Activated T-helper 2 cell treated with anti-CD3 and anti-CD28 coated beads, Interferon-gamma antibody, Interleukin-2, Interleukin-4, amounts not matched to agents 10 μg/mL and 5 μg/mL and 100 μg/mL, durations not matched to agents 14 hours and 24 hours and 36 hours (primary cell): ENCODE measurements around the gene EMILIN3. TPM values are rescaled to one million over a fixed set of nuclear protein-coding genes. Genes with fewer than 3 reads are reported as not detected.

Source experiments
- DNase-seq: peaks from one replicate; pipeline ENCODE4 v3.0.0; 2021; ENCODE audit warnings: low spot score
- H3K27ac Mint-ChIP-seq: one replicate; pipeline ENCODE4 v1.8.0; 2021; ENCODE audit warnings: mixed read lengths
- H3K27me3 Mint-ChIP-seq: one replicate; pipeline ENCODE4 v1.8.0; 2021; ENCODE audit warnings: low read depth, mixed read lengths
- H3K36me3 Mint-ChIP-seq: one replicate; pipeline ENCODE4 v1.8.0; 2021; ENCODE audit warnings: low read depth, mixed read lengths
- H3K4me1 Mint-ChIP-seq: one replicate; pipeline ENCODE4 v1.8.0; 2021; ENCODE audit warnings: low read depth, mixed read lengths
- H3K4me3 Mint-ChIP-seq: one replicate; pipeline ENCODE4 v1.8.0; 2021; ENCODE audit warnings: low read depth, mild to moderate bottlenecking, moderate library complexity, mixed read lengths
- H3K9me3 Mint-ChIP-seq: one replicate; pipeline ENCODE4 v1.8.0; 2021; ENCODE audit warnings: mixed read lengths
- intact Hi-C: fragments of 100-400 bp; cut with micrococcal nuclease; formaldehyde crosslinking; loops from one replicate; pipeline ENCODE4 v1.15.1; 2023
- total RNA-seq: library from RNA; stranded (reverse); gene quantifications from 2 replicates; pipeline ENCODE4 v1.2.3, GENCODE V29; 2022

EMILIN3 gene
- total RNA-seq, 1 donor from 2014 or later, result not detected

DNA sequence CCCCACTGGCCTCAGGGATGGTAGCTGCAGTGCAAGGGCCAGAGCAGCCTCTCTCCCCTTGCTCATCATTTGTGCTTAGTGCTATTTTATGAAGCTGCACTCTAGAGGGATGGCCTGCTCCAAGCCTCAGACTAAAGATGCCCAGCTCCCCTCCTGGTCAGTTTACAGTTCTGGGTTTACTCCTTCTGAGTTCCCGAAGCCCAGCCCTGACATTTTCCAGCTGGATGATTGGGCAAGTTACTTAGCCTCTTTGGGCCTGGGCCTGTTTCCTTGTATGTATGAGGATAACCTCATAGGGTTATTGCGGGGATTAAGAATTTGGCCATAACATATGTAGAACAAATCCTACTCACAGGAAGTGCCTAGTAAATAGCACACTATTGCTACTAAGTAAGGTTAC lies 31.8 kb upstream of the EMILIN3 start:
- H3K27me3 Mint-ChIP-seq, result no peaks in the 10 kb centered on the region
- no peak for DNase-seq
- H3K4me3 Mint-ChIP-seq, result no peak overlapping the region
- no peaks in the 10 kb centered on the region for H3K9me3 Mint-ChIP-seq
- intact Hi-C loops, result no loop called here
- H3K27ac Mint-ChIP-seq, result no peak overlapping the region
- H3K36me3 Mint-ChIP-seq, result no peaks in the 10 kb centered on the region
- no peaks in the 10 kb centered on the region for H3K4me1 Mint-ChIP-seq

DNA sequence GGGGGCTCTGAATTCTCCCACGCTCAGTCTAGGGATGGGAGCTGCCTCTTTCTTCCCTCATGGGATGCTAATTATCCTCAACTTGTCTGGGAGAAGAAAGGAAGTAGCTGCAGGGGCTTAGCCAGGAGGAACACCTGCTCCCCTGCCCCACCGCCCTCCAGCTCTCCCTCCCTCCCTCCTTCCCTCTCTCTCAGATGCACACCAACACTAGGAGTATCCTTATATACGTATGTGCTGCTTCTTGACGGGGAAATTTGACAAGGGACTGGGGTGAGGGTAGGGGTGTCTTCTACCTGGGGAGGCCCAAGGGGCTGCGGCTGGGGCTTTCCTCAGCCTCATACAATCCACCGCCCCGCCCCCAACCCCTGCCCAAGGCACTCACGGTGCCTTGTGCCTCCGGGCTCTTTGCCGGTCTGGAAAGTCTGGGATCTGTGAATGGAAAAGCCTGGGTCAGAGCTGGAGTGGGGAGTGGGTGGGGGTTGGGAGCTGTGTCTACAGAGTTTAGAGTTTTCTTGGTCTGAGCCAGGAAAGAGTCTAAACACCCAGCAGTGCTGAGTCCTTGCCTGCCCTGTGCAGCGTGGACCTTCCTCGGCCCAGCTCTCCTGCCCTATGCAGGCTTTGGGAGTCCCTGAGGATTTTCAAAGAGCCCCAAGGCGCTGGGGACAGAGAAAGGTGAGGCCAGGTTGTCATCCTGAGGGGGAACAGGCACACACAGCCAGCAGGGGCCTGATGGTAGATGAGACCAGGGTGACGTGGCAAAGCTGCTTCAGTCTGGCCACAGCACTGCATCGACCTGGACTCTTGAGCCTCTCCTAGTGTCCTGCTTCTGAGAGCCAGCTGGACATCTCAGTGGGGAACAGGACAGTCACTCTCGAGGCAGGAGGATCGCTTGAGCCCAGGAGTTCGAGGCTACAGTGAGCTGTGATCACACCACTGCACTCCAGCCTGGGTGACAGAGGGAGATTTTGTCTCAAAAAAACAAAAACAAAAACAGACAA lies 29.3 kb upstream of the EMILIN3 start:
- Mint-ChIP-seq H3K36me3 (no peaks in the 10 kb centered on the region), H3K9me3 (no peaks in the 10 kb centered on the region), H3K27me3 (no peaks in the 10 kb centered on the region), H3K4me3 (no peak overlapping the region), H3K27ac (no peak overlapping the region), H3K4me1 (no peaks in the 10 kb centered on the region)
- DNase-seq, result no peak
- intact Hi-C loops, result no loop called here

DNA sequence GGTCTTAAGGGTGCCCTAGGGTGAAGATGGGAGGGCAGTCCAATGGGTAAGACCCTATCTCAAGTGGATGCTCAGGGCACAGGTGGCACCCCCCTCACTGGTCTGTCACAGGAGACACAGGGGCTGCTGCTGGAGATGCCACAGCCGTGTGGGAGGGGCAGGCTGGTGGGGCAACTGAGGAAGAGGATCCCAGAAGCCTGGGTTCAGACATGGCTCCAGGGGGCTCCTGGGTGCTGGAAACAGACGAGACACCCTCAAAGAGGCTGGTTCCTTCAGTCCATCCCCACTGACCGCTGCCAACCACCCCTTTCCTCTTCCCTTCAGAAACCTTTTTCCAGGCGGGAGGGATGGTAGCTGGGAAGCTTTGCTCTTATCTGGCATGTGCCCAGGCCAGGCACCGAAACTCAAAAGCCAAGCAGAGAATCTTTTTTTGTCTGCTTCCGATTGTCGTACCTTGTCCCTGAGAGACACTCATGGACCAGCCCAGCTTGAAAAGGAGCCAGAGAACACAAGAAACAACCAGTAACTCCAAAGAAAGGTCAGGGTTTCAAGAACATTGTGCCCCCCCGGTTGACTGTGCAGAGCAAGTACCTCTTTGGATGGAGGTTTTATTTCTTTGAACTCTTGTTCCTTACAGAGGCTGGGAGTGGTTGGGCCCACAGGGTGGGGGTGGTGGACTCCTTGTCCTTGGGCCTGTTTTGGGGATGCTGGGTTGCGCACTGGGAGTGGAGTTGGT lies 28.5 kb upstream of the EMILIN3 start:
- Mint-ChIP-seq H3K36me3 (no peaks in the 10 kb centered on the region), H3K4me1 (no peaks in the 10 kb centered on the region), H3K27me3 (peaks cover 2% of the 10 kb centered on the region), H3K27ac (no peak overlapping the region), H3K4me3 (no peak overlapping the region), H3K9me3 (no peaks in the 10 kb centered on the region)
- intact Hi-C loops, result no loop called here
- no peak for DNase-seq

DNA sequence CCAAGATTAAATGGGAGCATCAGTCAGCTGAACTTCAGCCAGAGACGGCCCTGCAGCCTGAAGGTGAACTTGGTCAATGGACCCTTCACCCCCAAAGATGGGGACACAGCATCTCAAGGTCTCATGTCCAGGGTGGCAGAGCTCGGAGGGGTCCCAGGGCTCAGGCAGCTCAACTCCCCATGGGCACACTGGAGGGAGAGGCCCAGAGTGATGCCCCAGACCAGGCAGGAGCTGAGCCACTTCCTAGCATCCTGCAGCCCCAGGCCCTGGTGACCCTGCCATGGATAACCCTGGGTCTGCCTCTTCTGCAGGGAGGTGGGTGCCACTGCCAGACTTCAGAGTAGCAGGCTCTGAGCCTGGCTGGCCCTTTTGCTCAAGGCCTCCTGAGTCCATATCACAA lies 27.5 kb upstream of the EMILIN3 start:
- H3K4me1 Mint-ChIP-seq, result no peaks in the 10 kb centered on the region
- no peaks in the 10 kb centered on the region for H3K9me3 Mint-ChIP-seq
- no peak overlapping the region for H3K27ac Mint-ChIP-seq
- H3K4me3 Mint-ChIP-seq, result no peak overlapping the region
- H3K27me3 Mint-ChIP-seq, result peaks cover 2% of the 10 kb centered on the region
- H3K36me3 Mint-ChIP-seq, result no peaks in the 10 kb centered on the region
- intact Hi-C loops, result no loop called here
- DNase-seq, result no peak

DNA sequence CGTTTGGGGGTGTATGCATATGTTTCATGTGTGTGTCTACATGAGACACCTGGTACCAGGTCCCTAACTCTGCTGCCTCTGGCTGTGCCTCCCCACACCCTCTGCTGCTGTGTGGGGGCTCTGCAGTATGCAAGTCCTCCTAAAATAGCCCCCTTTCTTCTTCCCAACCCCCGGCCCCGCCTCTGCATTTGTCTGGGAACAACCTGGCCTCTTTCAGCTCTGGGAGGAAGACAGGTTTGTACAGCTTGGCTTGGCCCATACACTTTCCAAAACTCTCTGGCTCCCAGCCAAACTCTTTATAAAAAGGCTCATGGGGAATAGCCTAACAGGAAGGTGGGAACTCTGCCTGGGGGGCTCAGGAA lies 27.1 kb upstream of the EMILIN3 start:
- H3K27ac Mint-ChIP-seq, result no peak overlapping the region
- H3K4me1 Mint-ChIP-seq, result no peaks in the 10 kb centered on the region
- no peak for DNase-seq
- H3K9me3 Mint-ChIP-seq, result no peaks in the 10 kb centered on the region
- H3K27me3 Mint-ChIP-seq, result peaks cover 2% of the 10 kb centered on the region
- no peaks in the 10 kb centered on the region for H3K36me3 Mint-ChIP-seq
- H3K4me3 Mint-ChIP-seq, result no peak overlapping the region
- intact Hi-C loops, result no loop called here

DNA sequence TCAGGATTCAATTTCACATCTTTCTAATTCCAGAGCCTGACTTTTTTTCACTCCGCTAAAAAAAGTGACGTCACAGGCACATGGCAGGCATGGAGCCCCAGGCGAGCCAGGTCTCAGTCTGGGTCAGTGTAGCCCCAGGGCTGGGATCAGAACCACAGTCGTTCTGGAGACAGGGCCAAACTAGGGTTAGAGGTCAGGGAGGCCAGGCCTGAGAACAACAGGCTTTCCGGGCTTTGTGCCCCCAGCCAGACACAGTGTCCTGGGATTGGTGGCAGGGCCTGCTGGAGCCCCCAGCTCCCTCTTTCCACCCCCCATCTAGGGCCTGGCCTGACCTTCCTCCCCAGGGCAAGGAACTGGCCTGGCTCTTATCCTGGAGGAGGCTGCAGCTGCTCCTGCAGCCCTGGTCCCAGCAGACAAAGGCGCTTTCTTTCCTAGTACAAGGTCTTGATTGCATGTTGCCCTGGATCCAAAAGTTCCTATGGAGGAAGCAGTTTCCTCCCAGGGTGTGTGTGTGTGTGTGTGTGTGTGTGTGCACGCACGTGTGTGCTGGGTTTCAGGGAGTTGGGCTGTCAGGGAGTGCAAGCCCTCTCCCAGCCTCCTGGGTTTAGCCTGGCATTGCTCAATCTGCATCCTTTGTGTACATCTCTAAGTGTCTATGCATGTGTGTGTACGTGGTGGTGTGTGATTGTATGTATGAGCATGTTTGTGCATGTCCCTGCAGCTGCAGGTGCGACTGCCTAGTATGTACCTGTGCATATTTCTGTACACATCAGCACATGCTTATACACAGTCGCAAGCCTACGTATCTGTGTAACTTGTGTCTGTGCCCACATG lies 26.5 kb upstream of the EMILIN3 start:
- H3K4me1 Mint-ChIP-seq, result no peaks in the 10 kb centered on the region
- H3K4me3 Mint-ChIP-seq, result no peak overlapping the region
- no peaks in the 10 kb centered on the region for H3K36me3 Mint-ChIP-seq
- H3K27me3 Mint-ChIP-seq, result peaks cover 2% of the 10 kb centered on the region
- intact Hi-C loops, result no loop called here
- H3K9me3 Mint-ChIP-seq, result no peaks in the 10 kb centered on the region
- no peak for DNase-seq
- H3K27ac Mint-ChIP-seq, result no peak overlapping the region

DNA sequence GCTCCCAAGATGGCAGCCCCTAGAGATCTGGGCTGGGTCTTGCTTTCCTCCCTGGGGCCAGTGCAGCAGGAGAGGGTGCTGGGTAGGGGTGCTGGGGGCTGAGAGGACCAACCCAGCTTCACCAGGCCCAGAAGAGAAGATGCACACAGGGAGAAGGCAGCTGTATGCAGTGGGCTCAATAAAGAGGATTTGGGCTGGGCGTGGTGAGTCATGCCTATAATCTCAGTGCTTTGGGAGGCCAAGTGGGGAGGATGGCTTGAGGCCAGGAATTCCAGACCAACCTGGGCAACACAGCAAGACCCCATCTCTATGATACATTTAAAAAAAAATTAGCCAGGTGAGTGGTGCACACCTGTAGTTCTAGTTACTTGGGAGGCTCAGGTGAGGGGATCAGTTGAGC lies 25.7 kb upstream of the EMILIN3 start:
- Mint-ChIP-seq H3K4me3 (no peak overlapping the region), H3K9me3 (no peaks in the 10 kb centered on the region), H3K36me3 (no peaks in the 10 kb centered on the region), H3K4me1 (no peaks in the 10 kb centered on the region), H3K27ac (no peak overlapping the region), H3K27me3 (peaks cover 2% of the 10 kb centered on the region)
- intact Hi-C loops, result no loop called here
- no peak for DNase-seq

DNA sequence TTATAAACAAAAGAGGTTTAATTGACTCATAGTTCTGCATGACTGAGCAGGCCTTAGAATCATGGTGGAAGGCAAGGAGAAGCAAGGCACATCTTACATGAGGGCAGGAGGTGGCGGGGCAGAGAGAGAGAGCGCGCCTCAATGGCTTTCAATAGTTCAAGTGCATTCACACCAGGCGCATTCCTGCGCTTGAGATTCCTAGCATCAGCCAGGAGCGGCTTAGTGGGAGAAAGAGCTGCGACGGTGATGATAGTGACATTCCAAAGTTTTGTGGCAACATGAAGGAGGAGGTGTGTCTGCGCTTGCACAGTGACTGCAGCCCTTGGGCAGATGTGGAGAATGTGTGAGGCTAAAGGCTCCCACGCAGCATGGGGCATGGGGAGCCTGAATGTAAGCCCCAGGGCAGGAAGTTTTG lies 25.0 kb upstream of the EMILIN3 start:
- intact Hi-C loops, result no loop called here
- Mint-ChIP-seq H3K27ac (no peak overlapping the region), H3K9me3 (no peaks in the 10 kb centered on the region), H3K4me1 (no peaks in the 10 kb centered on the region), H3K4me3 (no peak overlapping the region), H3K27me3 (peaks cover 2% of the 10 kb centered on the region), H3K36me3 (no peaks in the 10 kb centered on the region)
- DNase-seq, result no peak

DNA sequence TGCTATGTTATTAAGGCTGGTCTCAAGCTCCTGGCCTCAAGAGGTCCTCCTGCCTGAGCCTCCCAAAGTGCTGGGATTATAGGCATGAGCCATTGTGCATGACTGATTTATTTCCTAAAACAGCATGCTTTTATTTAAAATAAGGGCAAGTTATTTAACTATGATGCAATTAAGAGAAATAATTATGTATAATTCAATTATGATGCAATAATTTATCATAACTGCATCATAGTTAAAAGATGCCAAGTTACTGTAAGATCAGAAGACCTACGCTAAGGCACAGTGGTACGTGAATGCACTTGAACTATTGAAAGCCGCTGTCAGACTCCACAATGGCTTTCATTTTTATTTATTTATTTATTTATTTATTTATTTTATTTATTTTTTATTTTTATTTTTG lies 24.3 kb upstream of the EMILIN3 start:
- DNase-seq, result no peak
- H3K4me3 Mint-ChIP-seq, result no peak overlapping the region
- no peaks in the 10 kb centered on the region for H3K4me1 Mint-ChIP-seq
- H3K27ac Mint-ChIP-seq, result no peak overlapping the region
- intact Hi-C loops, result no loop called here
- no peaks in the 10 kb centered on the region for H3K36me3 Mint-ChIP-seq
- no peaks in the 10 kb centered on the region for H3K9me3 Mint-ChIP-seq
- peaks cover 2% of the 10 kb centered on the region for H3K27me3 Mint-ChIP-seq

DNA sequence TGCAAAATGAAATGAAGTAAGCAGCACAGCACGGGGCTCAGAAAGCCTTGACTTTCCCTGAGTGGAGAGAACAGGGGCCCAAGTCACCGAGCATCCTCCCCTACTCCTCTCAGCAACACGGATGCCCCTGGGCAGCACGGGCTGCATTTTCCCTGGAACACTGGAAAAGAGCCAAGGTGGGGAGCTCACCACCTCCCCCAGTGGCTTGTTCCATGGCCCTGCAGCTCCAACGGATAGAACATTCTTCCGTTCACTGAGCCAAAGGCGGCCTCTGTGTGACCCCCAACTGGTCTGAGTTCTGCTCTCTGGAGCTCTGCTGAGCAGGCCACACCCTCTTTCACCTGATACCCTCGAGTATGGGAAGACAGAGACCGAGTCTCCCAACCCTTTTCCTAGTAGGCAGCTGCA lies 20.8 kb upstream of the EMILIN3 start:
- Mint-ChIP-seq H3K9me3 (no peaks in the 10 kb centered on the region), H3K27ac (no peak overlapping the region), H3K27me3 (peaks cover 3% of the 10 kb centered on the region), H3K4me3 (no peak overlapping the region), H3K4me1 (no peaks in the 10 kb centered on the region), H3K36me3 (no peaks in the 10 kb centered on the region)
- intact Hi-C loops, result no loop called here
- no peak for DNase-seq

DNA sequence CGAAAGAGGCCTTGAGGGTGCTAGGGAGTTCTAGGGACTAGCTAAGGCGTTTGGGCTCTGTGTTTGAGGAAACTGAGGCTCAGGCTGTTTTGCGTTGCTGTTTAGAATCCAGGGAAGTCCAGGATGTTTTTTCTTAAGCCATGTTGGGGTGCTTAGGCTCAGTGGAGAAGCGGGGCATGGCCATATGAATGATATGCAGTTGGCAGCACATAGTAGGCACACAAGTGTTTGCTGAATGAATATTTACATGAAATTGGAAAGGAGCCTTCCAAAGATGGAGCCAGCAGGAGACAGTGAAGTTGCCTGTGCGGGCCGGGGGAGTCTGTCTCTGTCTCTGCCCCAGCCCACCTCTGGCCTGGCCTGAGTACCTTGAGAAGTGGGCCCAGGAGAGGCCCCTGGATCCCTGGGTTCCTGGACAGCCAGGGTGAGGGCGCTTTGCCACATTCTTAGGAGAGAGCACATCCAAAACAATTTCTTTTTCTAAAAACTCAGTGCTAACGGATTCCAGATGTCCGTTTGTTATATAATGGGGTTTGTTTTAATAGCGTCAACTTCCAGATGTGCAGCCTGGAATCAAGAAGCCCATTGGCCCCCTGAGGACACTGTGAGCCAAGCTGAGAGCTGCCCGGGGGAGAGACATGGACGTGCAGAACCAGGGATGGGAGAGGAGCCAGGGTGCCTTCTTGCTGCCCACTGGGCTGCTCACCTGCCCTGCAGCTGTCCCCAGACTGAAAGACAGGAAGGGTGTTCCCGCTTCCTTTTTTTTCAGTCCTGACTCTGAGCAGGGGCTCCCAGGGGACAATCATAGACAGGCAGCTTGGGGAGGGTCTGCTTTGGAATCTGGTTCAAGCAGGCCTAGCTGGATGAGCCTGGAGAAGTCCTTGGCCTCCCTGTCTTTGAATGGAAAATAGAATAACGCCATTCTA lies 20.1 kb upstream of the EMILIN3 start:
- H3K36me3 Mint-ChIP-seq, result no peaks in the 10 kb centered on the region
- DNase-seq, result no peak
- H3K27ac Mint-ChIP-seq, result no peak overlapping the region
- H3K9me3 Mint-ChIP-seq, result no peaks in the 10 kb centered on the region
- H3K4me1 Mint-ChIP-seq, result peaks cover 2% of the 10 kb centered on the region
- H3K4me3 Mint-ChIP-seq, result no peak overlapping the region
- H3K27me3 Mint-ChIP-seq, result peaks cover 3% of the 10 kb centered on the region
- intact Hi-C loops, result no loop called here

DNA sequence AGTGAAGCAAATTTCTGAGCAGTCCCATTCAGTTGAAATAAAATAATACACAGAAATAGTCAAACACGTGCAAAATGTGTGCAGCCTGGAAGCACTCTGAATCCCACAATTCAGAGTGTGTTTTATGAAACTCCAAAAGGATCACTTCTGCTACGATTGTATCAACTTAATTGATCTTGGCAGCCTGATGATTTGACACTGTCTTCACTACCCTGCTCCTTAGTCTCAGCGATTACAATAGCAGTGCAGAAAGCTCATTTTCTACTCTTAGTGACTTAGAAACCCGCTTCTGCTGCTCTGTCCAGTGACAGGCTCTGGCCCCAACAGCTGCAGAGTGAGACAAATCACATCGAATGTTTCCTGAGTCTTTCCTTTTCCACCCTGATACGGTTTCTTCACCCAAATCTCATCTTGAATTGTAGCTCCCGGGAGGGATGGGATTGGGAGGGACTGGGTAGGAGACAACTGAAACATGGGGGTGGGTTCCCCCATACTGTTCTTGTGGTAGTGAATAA lies 16.2 kb upstream of the EMILIN3 start:
- Mint-ChIP-seq H3K4me3 (no peak overlapping the region), H3K27me3 (peaks cover 13% of the 10 kb centered on the region), H3K9me3 (no peaks in the 10 kb centered on the region), H3K4me1 (peaks cover 2% of the 10 kb centered on the region), H3K27ac (no peak overlapping the region), H3K36me3 (no peaks in the 10 kb centered on the region)
- intact Hi-C loops, result no loop called here
- DNase-seq, result no peak
